GM13977 (cell line): Measurements from ENCODE around the gene ADARB1.
"Not testable (repeated sequence)": the region's sequence is repeated elsewhere in the genome, so short reads cannot be mapped to it uniquely, and the experiment has no call there.

Source experiments
- DNase-seq: peaks from one replicate; pipeline ENCODE4 v3.0.0; 2012; ENCODE audit warnings: low spot score
- in situ Hi-C: fragments of 300-500 bp; cut with MboI; formaldehyde crosslinking; loops from one replicate; pipeline ENCODE4 v1.12.0; 2022; ENCODE audit warnings: low sequenced_read_pairs, low pct_unique_long_range_greater_than_20kb, mixed read lengths, inconsistent platforms; ENCODE audit not compliant: unreplicated experiment
- TF ChIP-seq, protein P1 (sequence below): IDR thresholded peaks from 2 replicates; pipeline ENCODE4 v1.5.1; 2012; ENCODE audit warnings: mild to moderate bottlenecking, control low read depth; ENCODE audit not compliant: insufficient read depth; ENCODE audit errors: extremely low read depth, missing control alignments

Gene ADARB1

GRCh38 chr21:45138199-45139002 is 64.0 kb downstream of the ADARB1 start:
- TF ChIP-seq, protein P1, sequence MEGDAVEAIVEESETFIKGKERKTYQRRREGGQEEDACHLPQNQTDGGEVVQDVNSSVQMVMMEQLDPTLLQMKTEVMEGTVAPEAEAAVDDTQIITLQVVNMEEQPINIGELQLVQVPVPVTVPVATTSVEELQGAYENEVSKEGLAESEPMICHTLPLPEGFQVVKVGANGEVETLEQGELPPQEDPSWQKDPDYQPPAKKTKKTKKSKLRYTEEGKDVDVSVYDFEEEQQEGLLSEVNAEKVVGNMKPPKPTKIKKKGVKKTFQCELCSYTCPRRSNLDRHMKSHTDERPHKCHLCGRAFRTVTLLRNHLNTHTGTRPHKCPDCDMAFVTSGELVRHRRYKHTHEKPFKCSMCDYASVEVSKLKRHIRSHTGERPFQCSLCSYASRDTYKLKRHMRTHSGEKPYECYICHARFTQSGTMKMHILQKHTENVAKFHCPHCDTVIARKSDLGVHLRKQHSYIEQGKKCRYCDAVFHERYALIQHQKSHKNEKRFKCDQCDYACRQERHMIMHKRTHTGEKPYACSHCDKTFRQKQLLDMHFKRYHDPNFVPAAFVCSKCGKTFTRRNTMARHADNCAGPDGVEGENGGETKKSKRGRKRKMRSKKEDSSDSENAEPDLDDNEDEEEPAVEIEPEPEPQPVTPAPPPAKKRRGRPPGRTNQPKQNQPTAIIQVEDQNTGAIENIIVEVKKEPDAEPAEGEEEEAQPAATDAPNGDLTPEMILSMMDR = peak; percentile 80
- DNase-seq = peak; percentile 75
- in situ Hi-C loops = loop anchor here (5.0 to 25.0 kb wide), 2 partner anchors 191 to 699 kb away; no protein-coding TSS in a partner anchor

DNA sequence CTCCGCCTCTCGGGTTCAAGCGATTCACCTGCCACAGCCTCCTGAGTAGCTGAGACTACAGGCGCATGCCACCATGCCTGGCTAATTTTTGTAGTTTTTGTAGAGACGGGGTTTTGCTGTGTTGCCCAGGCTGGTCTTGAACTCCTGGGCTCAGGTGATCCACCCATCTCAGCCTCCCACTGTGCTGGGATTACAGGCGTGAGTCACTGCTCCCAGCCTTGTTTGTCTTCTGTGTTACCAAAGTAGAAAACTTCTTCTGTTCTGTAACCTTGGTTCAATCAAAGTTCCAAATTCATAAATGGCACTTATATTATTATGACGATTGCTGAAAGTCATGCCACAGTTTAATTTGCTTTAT is 64.6 kb downstream of the ADARB1 start:
- in situ Hi-C loops = loop anchor here (5.0 to 25.0 kb wide), 2 partner anchors 192 to 698 kb away; no protein-coding TSS in a partner anchor
- not testable (repeated sequence) for DNase-seq

DNA sequence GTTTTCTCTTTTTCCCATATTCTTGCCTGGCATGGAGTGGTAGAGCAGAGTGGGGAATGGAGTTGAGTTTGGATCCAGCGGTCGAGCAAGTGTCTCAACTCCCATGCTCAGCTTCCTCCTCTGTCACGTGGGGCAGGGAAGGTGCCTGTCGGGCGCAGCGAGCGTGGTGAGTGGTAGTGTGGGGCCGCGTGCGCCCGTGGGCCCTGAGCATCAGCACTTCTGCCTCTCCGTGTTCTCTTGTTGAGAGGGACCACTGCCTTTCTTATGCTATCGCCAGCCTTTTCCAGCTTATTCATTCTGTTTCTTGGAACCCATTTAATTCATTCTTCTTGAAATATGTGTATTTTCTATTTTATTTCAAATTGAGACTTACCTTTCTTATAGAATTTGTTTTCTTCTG is 65.1 kb downstream of the ADARB1 start:
- in situ Hi-C loops = loop anchor here (5.0 to 25.0 kb wide), 2 partner anchors 192 to 698 kb away; no protein-coding TSS in a partner anchor
- TF ChIP-seq, protein P1 = no peak
- DNase-seq = no peak

GRCh38 chr21:45140346-45140940 is 66.1 kb downstream of the ADARB1 start:
- peak; percentile 90 for DNase-seq
- TF ChIP-seq, protein P1 = peak; percentile 86
- in situ Hi-C loops = loop anchor here (25.0 kb wide), 1 partner anchor 697 kb away; no protein-coding TSS in a partner anchor

- not testable (repeated sequence) for DNase-seq
- in situ Hi-C loops = loop anchor here (25.0 kb wide), 1 partner anchor 696 kb away; no protein-coding TSS in a partner anchor
Observed at GRCh38 chr21:45140944-45141343, 66.6 kb downstream of the ADARB1 start.

DNA sequence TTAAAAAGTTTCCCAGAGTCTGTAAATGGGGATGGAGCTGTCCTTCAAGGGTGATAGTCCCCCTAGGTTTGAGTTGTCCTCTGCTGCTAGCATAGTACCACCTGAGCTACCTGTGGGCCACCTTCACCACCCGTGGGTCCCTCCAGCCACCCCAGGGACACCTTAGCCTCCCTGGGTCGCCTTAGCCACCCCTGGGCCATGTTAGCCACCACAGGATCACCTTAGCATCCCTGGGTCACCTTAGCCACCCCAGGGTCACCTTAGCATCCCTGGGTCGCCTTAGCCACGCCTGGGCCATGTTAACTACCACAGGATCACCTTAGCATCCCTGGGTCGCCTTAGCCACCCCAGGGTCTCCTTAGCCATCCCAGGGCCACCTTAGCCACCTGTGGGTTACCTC is 67.1 kb downstream of the ADARB1 start:
- TF ChIP-seq, protein P1 = no peak
- in situ Hi-C loops = loop anchor here (25.0 kb wide), 1 partner anchor 696 kb away; no protein-coding TSS in a partner anchor
- DNase-seq = no peak

GRCh38 chr21:45142469-45143308 is 68.3 kb downstream of the ADARB1 start:
- DNase-seq = no peak
- TF ChIP-seq, protein P1 = no peak
- in situ Hi-C loops = loop anchor here (25.0 kb wide), 1 partner anchor 695 kb away; no protein-coding TSS in a partner anchor
